ENCODE data around the gene SLC36A1.

- TF ChIP-seq, protein P1, sequence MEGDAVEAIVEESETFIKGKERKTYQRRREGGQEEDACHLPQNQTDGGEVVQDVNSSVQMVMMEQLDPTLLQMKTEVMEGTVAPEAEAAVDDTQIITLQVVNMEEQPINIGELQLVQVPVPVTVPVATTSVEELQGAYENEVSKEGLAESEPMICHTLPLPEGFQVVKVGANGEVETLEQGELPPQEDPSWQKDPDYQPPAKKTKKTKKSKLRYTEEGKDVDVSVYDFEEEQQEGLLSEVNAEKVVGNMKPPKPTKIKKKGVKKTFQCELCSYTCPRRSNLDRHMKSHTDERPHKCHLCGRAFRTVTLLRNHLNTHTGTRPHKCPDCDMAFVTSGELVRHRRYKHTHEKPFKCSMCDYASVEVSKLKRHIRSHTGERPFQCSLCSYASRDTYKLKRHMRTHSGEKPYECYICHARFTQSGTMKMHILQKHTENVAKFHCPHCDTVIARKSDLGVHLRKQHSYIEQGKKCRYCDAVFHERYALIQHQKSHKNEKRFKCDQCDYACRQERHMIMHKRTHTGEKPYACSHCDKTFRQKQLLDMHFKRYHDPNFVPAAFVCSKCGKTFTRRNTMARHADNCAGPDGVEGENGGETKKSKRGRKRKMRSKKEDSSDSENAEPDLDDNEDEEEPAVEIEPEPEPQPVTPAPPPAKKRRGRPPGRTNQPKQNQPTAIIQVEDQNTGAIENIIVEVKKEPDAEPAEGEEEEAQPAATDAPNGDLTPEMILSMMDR (IDR thresholded peaks at IDR 0.05), result no peak
- no peak for TF ChIP-seq POLR2A (IDR thresholded peaks at IDR 0.05)
Observed at GRCh38 chr5:151414536-151414935, 32.9 kb upstream of the SLC36A1 start.

Data from thyroid gland (tissue), 4 donors.